ENCODE data around the gene NEAT1.

NEAT1 gene

GRCh38 chr11:65430406-65431217 lies 8.0 kb downstream of the NEAT1 start:
- Histone ChIP-seq H3K79me2 (peaks cover 62% of the 10 kb centered on the region), H3K36me3 (ENCODE audit: control insufficient read depth, insufficient read depth, low read length) (peaks cover 10% of the 10 kb centered on the region), H3K27me3 (ENCODE audit: control insufficient read depth, insufficient read depth, low read length) (no peaks in the 10 kb centered on the region), H3K9me3 (ENCODE audit: control insufficient read depth, low read length) (no peaks in the 10 kb centered on the region), H3K27ac (peak overlapping the region; percentile 100), H3K4me1 (peaks cover 17% of the 10 kb centered on the region), H3K4me3 (ENCODE audit: low read depth, low read length) (peak overlapping the region; percentile 93), H3K4me2 (ENCODE audit: low read length) (peak overlapping the region; percentile 80), H3K9ac (no peak overlapping the region), H2AFZ (no peak overlapping the region)
- no peak for TF ChIP-seq CTCF (IDR thresholded peaks at IDR 0.05)

DNA sequence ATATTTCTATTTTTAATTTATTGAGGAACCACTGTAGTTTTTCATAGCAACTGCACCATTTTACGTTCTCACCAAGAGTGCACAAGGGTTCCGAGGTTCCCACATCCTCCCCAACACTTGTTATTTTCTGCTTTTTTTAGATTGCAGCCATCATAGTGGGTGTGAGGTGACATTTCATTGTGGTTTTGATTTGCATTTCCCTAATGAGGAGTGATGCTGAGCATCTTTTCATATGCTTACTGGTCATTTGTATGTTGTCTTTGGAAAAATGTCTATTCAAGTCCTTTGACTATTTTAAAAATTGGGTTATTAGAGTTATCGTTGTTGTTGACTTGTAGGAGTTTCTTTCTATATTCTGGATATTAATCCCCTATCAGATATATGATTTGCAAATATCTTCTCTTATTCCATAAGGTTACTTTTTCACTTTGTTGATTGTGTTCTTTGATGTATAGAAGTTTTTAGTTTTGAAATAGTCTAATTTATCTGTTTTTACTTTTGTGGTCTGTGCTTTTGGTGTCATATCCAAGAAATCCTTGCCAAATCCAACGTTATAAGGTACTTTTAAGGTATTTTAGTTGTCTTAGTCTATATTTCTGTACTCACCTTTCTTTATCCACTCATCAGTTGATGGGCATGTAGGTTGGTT lies 9.0 kb downstream of the NEAT1 start:
- Histone ChIP-seq H3K4me2 (ENCODE audit: low read length) (peak overlapping the region; percentile 33), H3K4me3 (ENCODE audit: low read depth, low read length) (peak overlapping the region; percentile 93), H2AFZ (no peak overlapping the region), H3K4me1 (peaks cover 22% of the 10 kb centered on the region), H3K27me3 (ENCODE audit: control insufficient read depth, insufficient read depth, low read length) (no peaks in the 10 kb centered on the region), H3K36me3 (ENCODE audit: control insufficient read depth, insufficient read depth, low read length) (peaks cover 3% of the 10 kb centered on the region), H3K9me3 (ENCODE audit: control insufficient read depth, low read length) (no peaks in the 10 kb centered on the region), H3K9ac (no peak overlapping the region), H3K27ac (peak overlapping the region; percentile 100), H3K79me2 (peaks cover 62% of the 10 kb centered on the region)
- TF ChIP-seq CTCF (IDR thresholded peaks at IDR 0.05): no peak

- Histone ChIP-seq H3K27ac (peak overlapping the region; percentile 100), H3K4me1 (peaks cover 22% of the 10 kb centered on the region), H3K9ac (no peak overlapping the region), H3K9me3 (ENCODE audit: control insufficient read depth, low read length) (no peaks in the 10 kb centered on the region), H3K79me2 (peaks cover 59% of the 10 kb centered on the region), H3K4me3 (ENCODE audit: low read depth, low read length) (peak overlapping the region; percentile 14), H3K36me3 (ENCODE audit: control insufficient read depth, insufficient read depth, low read length) (no peaks in the 10 kb centered on the region), H3K4me2 (ENCODE audit: low read length) (peak overlapping the region; percentile 23), H3K27me3 (ENCODE audit: control insufficient read depth, insufficient read depth, low read length) (no peaks in the 10 kb centered on the region), H2AFZ (no peak overlapping the region)
- TF ChIP-seq CTCF (IDR thresholded peaks at IDR 0.05): no peak
These were observed 9.6 kb downstream of the NEAT1 start for GRCh38 chr11:65432100-65432650.

- peak; percentile 32 for TF ChIP-seq CTCF (IDR thresholded peaks at IDR 0.05)
- Histone ChIP-seq H2AFZ (no peak overlapping the region), H3K9me3 (ENCODE audit: control insufficient read depth, low read length) (no peaks in the 10 kb centered on the region), H3K79me2 (peaks cover 52% of the 10 kb centered on the region), H3K4me2 (ENCODE audit: low read length) (peak overlapping the region; percentile 12), H3K9ac (no peak overlapping the region), H3K4me3 (ENCODE audit: low read depth, low read length) (peak overlapping the region; percentile 31), H3K4me1 (peaks cover 22% of the 10 kb centered on the region), H3K27me3 (ENCODE audit: control insufficient read depth, insufficient read depth, low read length) (no peaks in the 10 kb centered on the region), H3K27ac (peak overlapping the region; percentile 100), H3K36me3 (ENCODE audit: control insufficient read depth, insufficient read depth, low read length) (no peaks in the 10 kb centered on the region)
These were observed 10.3 kb downstream of the NEAT1 start for GRCh38 chr11:65432686-65433582.
